WTC11 (cell line): ENCODE measurements around the gene GIPC3. TPM values are rescaled to one million over a fixed set of nuclear protein-coding genes. Genes with fewer than 3 reads are reported as not detected.
A peak's percentile ranks its signal among the peaks of the same experiment; 100 is the strongest.

Experiments used
- ATAC-seq: fragments of 200-7000 bp; cut with Tn5 transposase; 2 replicates; pipeline ENCODE4 v1.10.0; 2021; ENCODE audit warnings: mild to moderate bottlenecking, moderate library complexity
- CTCF ChIA-PET: fragments of 300-600 bp; sonication (Branson Sonifier 250); formaldehyde crosslinking; loops from one replicate; lab custom pipeline; 2021; ENCODE audit warnings: antibody characterized with exemption; lab: Charles Lee
- POLR2A ChIA-PET: fragments of 350-600 bp; sonication (Branson Sonifier 250); formaldehyde crosslinking; loops from one replicate; lab custom pipeline; 2021; ENCODE audit warnings: antibody characterized with exemption; lab: Charles Lee
- DNase-seq: peaks from one replicate; pipeline ENCODE4 v3.0.0; 2021; ENCODE audit warnings: low spot score
- H3K27ac Mint-ChIP-seq: 2 replicates; pipeline ENCODE4 v1.8.0; 2021; ENCODE audit warnings: mixed read lengths
- H3K27me3 Mint-ChIP-seq: 2 replicates; pipeline ENCODE4 v1.8.0; 2021; ENCODE audit warnings: low read depth, mild to moderate bottlenecking, moderate library complexity, mixed read lengths
- H3K36me3 Mint-ChIP-seq: 2 replicates; pipeline ENCODE4 v1.8.0; 2021; ENCODE audit warnings: mixed read lengths
- H3K4me1 Mint-ChIP-seq: 2 replicates; pipeline ENCODE4 v1.8.0; 2022; ENCODE audit warnings: mixed read lengths
- H3K4me3 Mint-ChIP-seq: 2 replicates; pipeline ENCODE4 v1.8.0; 2021; ENCODE audit warnings: mild to moderate bottlenecking, moderate library complexity, mixed read lengths
- H3K9me3 Mint-ChIP-seq: 2 replicates; pipeline ENCODE4 v1.8.0; 2021; ENCODE audit warnings: mixed read lengths
- ARID4B ChIP-seq: sonication (generic); formaldehyde crosslinking; IDR thresholded peaks from 2 replicates; pipeline ENCODE4 v1.8.0; 2023; ENCODE audit warnings: missing genetic modification reagents, mild to moderate bottlenecking, borderline replicate concordance
- ATF2 ChIP-seq: sonication (generic); formaldehyde crosslinking; IDR thresholded peaks from 2 replicates; pipeline ENCODE4 v1.8.1; 2022; ENCODE audit warnings: low read depth, missing genetic modification reagents, borderline replicate concordance
- E2F1 ChIP-seq: sonication (generic); formaldehyde crosslinking; IDR thresholded peaks from 2 replicates; pipeline ENCODE4 v1.8.0; 2022; ENCODE audit warnings: mild to moderate bottlenecking, missing genetic modification reagents
- E2F5 ChIP-seq: sonication (generic); formaldehyde crosslinking; IDR thresholded peaks from 2 replicates; pipeline ENCODE4 v1.8.1; 2022; ENCODE audit warnings: mild to moderate bottlenecking, moderate library complexity, missing genetic modification reagents
- EMX1 ChIP-seq: fragments of 250-450 bp; sonication (Bioruptor Pico); IDR thresholded peaks from 2 replicates; pipeline ENCODE4 v1.8.0; 2021; ENCODE audit warnings: mild to moderate bottlenecking
- FOXK1 ChIP-seq: sonication (generic); formaldehyde crosslinking; IDR thresholded peaks from 2 replicates; pipeline ENCODE4 v1.8.0; 2022; ENCODE audit warnings: mild to moderate bottlenecking, moderate library complexity, missing genetic modification reagents
- IRF2 ChIP-seq: sonication (generic); formaldehyde crosslinking; IDR thresholded peaks from 2 replicates; pipeline ENCODE4 v1.8.0; 2022; ENCODE audit warnings: low read depth, missing genetic modification reagents, borderline replicate concordance
- MXD4 ChIP-seq: fragments of 250-450 bp; sonication (Bioruptor Pico); IDR thresholded peaks from 2 replicates; pipeline ENCODE4 v1.8.0; 2021; ENCODE audit warnings: mild to moderate bottlenecking, moderate library complexity, borderline replicate concordance
- NFATC4 ChIP-seq: fragments of 250-450 bp; sonication (Bioruptor Pico); IDR thresholded peaks from 2 replicates; pipeline ENCODE4 v1.9.0; 2021; ENCODE audit warnings: mild to moderate bottlenecking
- RELA ChIP-seq: sonication (generic); formaldehyde crosslinking; IDR thresholded peaks from 2 replicates; pipeline ENCODE4 v1.8.1; 2022; ENCODE audit warnings: missing genetic modification reagents, mild to moderate bottlenecking, borderline replicate concordance
- STAT6 ChIP-seq: sonication (generic); formaldehyde crosslinking; conservative IDR thresholded peaks from 2 replicates; pipeline ENCODE4 v1.8.1; 2023; ENCODE audit warnings: mild to moderate bottlenecking, low read depth, missing genetic modification reagents, moderate library complexity
- TP53 ChIP-seq: sonication (generic); formaldehyde crosslinking; IDR thresholded peaks from 2 replicates; pipeline ENCODE4 v1.8.1; 2023; ENCODE audit warnings: mild to moderate bottlenecking, missing genetic modification reagents
- ZBTB21 ChIP-seq: sonication (generic); formaldehyde crosslinking; IDR thresholded peaks from 2 replicates; pipeline ENCODE4 v1.8.1; 2023; ENCODE audit warnings: mild to moderate bottlenecking, missing genetic modification reagents, borderline replicate concordance
- ZNF281 ChIP-seq: sonication (generic); formaldehyde crosslinking; IDR thresholded peaks from 2 replicates; pipeline ENCODE4 v1.8.0; 2023; ENCODE audit warnings: mild to moderate bottlenecking, missing genetic modification reagents
- ZSCAN18 ChIP-seq: fragments of 250-450 bp; sonication (Bioruptor Pico); IDR thresholded peaks from 2 replicates; pipeline ENCODE4 v2.1.2; 2022; ENCODE audit warnings: mild to moderate bottlenecking, moderate library complexity
- total RNA-seq: library from RNA; stranded (reverse); gene quantifications from 3 replicates; pipeline ENCODE4 v1.2.3, GENCODE V29; 2021

The GIPC3 gene
- total RNA-seq, 1 experiment from 2014 or later = 1.0 TPM

GRCh38 chr19:3554254-3555083 lies 30.8 kb upstream of the GIPC3 start (continued):
- no peak for TF ChIP-seq IRF2
- TF ChIP-seq ZBTB21 (CRISPR knock-in tag) = no peak
- no peak for TF ChIP-seq NFATC4 (CRISPR knock-in tag)

GRCh38 chr19:3555653-3556422 lies 29.4 kb upstream of the GIPC3 start:
- peaks cover 12% of the 10 kb centered on the region for H3K4me1 Mint-ChIP-seq

More at GRCh38 chr19:3555653-3556422, 29.4 kb upstream of the GIPC3 start:
- DNase-seq (no peak), ATAC-seq (no peak)
- ChIA-PET POLR2A (interaction anchor here (0.6 to 1.4 kb wide), 4 partner anchors 10 to 112 kb away, joined by 3 to 4 read pairs (median 3); no protein-coding TSS in a partner anchor), CTCF (interaction anchor here (1.3 to 2.7 kb wide), 4 partner anchors 8 to 21 kb away, joined by 5 to 20 read pairs (median 6); no protein-coding TSS in a partner anchor)
- Mint-ChIP-seq H3K9me3 (no peaks in the 10 kb centered on the region), H3K4me3 (peak overlapping the region; percentile 93), H3K27ac (no peak overlapping the region; the same call in 1 of the 2 replicates), H3K27me3 (peaks cover 26% of the 10 kb centered on the region), H3K36me3 (no peaks in the 10 kb centered on the region)
- TF ChIP-seq NFATC4 (CRISPR knock-in tag) (no peak), TP53 (no peak), E2F1 (CRISPR knock-in tag) (no peak), E2F5 (CRISPR knock-in tag) (no peak), RELA (CRISPR knock-in tag) (no peak), FOXK1 (CRISPR knock-in tag) (no peak), ARID4B (CRISPR knock-in tag) (no peak), EMX1 (no peak), ZNF281 (CRISPR knock-in tag) (no peak), MXD4 (CRISPR knock-in tag) (no peak), IRF2 (no peak), ZSCAN18 (CRISPR knock-in tag) (no peak), ATF2 (CRISPR knock-in tag) (no peak), STAT6 (CRISPR knock-in tag) (no peak)
